Panc1 (cell line): ENCODE results near the gene ABHD14A. TPM values are rescaled to one million over a fixed set of nuclear protein-coding genes. Genes with fewer than 3 reads are reported as not detected.

Experiments
- ATAC-seq: fragments of 200-7000 bp; cut with Tn5 transposase; 2 replicates; pipeline ENCODE4 v1.9.1; 2020; ENCODE audit warnings: mild to moderate bottlenecking, moderate library complexity
- BruUV-seq: library from RNA; stranded (reverse); fragments of 400-500 nt; replicated peaks from 2 replicates; lab custom pipeline; 2021; lab: Mats Ljungman, UMichigan
- CTCF ChIA-PET: fragments of 300-600 bp; sonication (Branson Sonifier 250); formaldehyde crosslinking; loops from one replicate; lab custom pipeline; 2022; ENCODE audit warnings: antibody characterized with exemption; lab: Charles Lee
- POLR2A ChIA-PET: fragments of 300-600 bp; sonication (Branson Sonifier 250); formaldehyde crosslinking; loops from one replicate; lab custom pipeline; 2022; ENCODE audit warnings: antibody characterized with exemption; lab: Charles Lee
- DNase-seq: peaks from one replicate; pipeline ENCODE4 v3.0.0-alpha.2; 2010; ENCODE audit warnings: low read depth, low spot score
- H3K27ac ChIP-seq: 2 replicates; pipeline ENCODE4 v1.5.1; 2011; ENCODE audit warnings: mild to moderate bottlenecking, low read length, inconsistent platforms
- H3K27me3 ChIP-seq: fragments of 200-500 bp; sonication (Bioruptor generic); 2 replicates; pipeline ENCODE4 v1.6.0; 2014; ENCODE audit warnings: low read length, inconsistent platforms; ENCODE audit not compliant: control insufficient read depth, insufficient read depth
- H3K36me3 ChIP-seq: fragments of 200-500 bp; sonication (Bioruptor generic); 2 replicates; pipeline ENCODE4 v1.5.1; 2014; ENCODE audit warnings: inconsistent platforms, mild to moderate bottlenecking, low read length, moderate library complexity; ENCODE audit not compliant: control insufficient read depth, insufficient read depth
- H3K4me1 ChIP-seq: 2 replicates; pipeline ENCODE4 v1.5.1; 2011; ENCODE audit warnings: inconsistent platforms, mild to moderate bottlenecking, low read length, moderate library complexity; ENCODE audit not compliant: control insufficient read depth, insufficient read depth
- H3K4me3 ChIP-seq, 2 experiments: 2 replicates each; pipeline ENCODE4 v1.5.1; 2011 to 2012; ENCODE audit warnings: low read depth in 2 of 2, low read length in 2 of 2, mild to moderate bottlenecking in 2 of 2, inconsistent platforms in 1 of 2, moderate library complexity in 1 of 2
- H3K9me3 ChIP-seq: fragments of 200-500 bp; sonication (Bioruptor generic); 2 replicates; pipeline ENCODE4 v1.5.1; 2014; ENCODE audit warnings: low read depth, mild to moderate bottlenecking, inconsistent platforms, low read length, moderate library complexity; ENCODE audit not compliant: control insufficient read depth, insufficient read depth
- POLR2AphosphoS5 ChIP-seq: IDR thresholded peaks from 2 replicates; pipeline ENCODE4 v1.6.1; 2012; ENCODE audit warnings: mild to moderate bottlenecking, low read depth, low read length, moderate library complexity
- SIN3A ChIP-seq: IDR thresholded peaks from 2 replicates; pipeline ENCODE4 v1.6.1; 2012; ENCODE audit warnings: low read depth, mild to moderate bottlenecking, low read length, moderate library complexity, borderline replicate concordance; ENCODE audit not compliant: insufficient read depth
- TCF7L2 ChIP-seq: IDR thresholded peaks from 2 replicates; pipeline ENCODE4 v1.6.1; 2011; ENCODE audit warnings: mild to moderate bottlenecking, low read depth, low read length, inconsistent platforms
- in situ Hi-C: cut with HindIII; loops from 2 replicates; pipeline ENCODE4 v1.10.0; 2016; ENCODE audit warnings: low sequenced_read_pairs, low pct_unique_long_range_greater_than_20kb
- intact Hi-C: fragments of 100-400 bp; cut with micrococcal nuclease; formaldehyde crosslinking; loops from one replicate; pipeline ENCODE4 v1.10.0; 2022; ENCODE audit not compliant: unreplicated experiment
- total RNA-seq: library from RNA; stranded (reverse); gene quantifications from one replicate; pipeline ENCODE4 v1.2.1, GENCODE V29; 2021; ENCODE audit not compliant: unreplicated experiment
- TF ChIP-seq, protein P1 (sequence below), 2 experiments: IDR thresholded peaks; 2 replicates each; pipeline ENCODE4 v1.6.1; 2011 to 2012; ENCODE audit warnings: low read depth in 2 of 2, control low read depth in 1 of 2, low read length in 1 of 2, mild to moderate bottlenecking in 1 of 2, moderate library complexity in 1 of 2; ENCODE audit not compliant: insufficient read depth in 1 of 2
- TF ChIP-seq, protein P2 (sequence below): fragments of 450-650 bp; IDR thresholded peaks from 2 replicates; pipeline ENCODE4 v1.5.1; 2017; ENCODE audit warnings: mild to moderate bottlenecking

The ABHD14A gene
- total RNA-seq, 1 experiment from 2014 or later, result 11.3 TPM

DNA sequence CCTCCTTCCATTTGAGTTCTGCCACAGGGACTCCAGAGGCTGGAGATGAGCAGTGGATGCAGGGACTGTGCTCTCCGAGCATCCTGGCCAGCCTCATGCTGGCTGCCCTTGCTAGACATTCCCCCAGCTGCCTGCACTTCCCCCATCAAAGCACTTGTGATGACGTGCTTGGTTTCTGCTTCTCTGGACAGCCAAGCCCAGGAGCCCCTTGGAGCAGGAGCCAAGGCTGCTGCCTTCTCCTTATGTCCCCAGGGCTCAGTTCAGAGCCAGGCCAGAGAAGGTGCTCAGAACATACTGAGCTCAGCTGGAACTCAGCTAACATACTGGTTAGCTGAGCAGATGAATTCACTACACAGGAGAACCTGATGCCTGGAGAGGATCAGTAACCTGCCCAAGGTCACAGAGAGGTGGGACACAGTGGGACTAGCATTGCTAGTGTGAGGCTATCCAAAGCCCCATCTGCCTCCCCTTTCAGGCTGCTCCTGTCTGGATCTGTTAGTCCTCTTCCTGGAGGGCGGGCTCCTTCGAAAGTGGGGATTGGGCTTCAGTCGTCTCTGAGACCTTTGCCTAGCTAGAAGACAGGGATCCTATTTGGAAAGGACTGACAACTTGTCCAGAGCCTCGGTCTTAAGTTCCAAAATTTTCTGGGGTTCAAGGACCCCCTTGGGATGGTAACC lies 11.9 kb upstream of the ABHD14A start:
- Histone ChIP-seq H3K9me3 (no peaks in the 10 kb centered on the region), H3K27ac (no peak overlapping the region), H3K4me1 (no peaks in the 10 kb centered on the region; the same call in none of the 2 replicates), H3K4me3 (no peak overlapping the region), H3K27me3 (no peaks in the 10 kb centered on the region), H3K36me3 (no peaks in the 10 kb centered on the region)
- POLR2A ChIA-PET, result interaction anchor here (0.6 kb wide), 1 partner anchor 220 kb away, joined by 4 read pairs; no protein-coding TSS in a partner anchor
- BruUV-seq, result no TSS peak
- intact Hi-C loops, result no loop called here
- DNase-seq (no peak), ATAC-seq (no peak)
- CTCF ChIA-PET, result no interaction called here
- in situ Hi-C loops, result no loop called here
- no peak for TF ChIP-seq TCF7L2
- TF ChIP-seq POLR2AphosphoS5, result no peak
- TF ChIP-seq, protein P1, sequence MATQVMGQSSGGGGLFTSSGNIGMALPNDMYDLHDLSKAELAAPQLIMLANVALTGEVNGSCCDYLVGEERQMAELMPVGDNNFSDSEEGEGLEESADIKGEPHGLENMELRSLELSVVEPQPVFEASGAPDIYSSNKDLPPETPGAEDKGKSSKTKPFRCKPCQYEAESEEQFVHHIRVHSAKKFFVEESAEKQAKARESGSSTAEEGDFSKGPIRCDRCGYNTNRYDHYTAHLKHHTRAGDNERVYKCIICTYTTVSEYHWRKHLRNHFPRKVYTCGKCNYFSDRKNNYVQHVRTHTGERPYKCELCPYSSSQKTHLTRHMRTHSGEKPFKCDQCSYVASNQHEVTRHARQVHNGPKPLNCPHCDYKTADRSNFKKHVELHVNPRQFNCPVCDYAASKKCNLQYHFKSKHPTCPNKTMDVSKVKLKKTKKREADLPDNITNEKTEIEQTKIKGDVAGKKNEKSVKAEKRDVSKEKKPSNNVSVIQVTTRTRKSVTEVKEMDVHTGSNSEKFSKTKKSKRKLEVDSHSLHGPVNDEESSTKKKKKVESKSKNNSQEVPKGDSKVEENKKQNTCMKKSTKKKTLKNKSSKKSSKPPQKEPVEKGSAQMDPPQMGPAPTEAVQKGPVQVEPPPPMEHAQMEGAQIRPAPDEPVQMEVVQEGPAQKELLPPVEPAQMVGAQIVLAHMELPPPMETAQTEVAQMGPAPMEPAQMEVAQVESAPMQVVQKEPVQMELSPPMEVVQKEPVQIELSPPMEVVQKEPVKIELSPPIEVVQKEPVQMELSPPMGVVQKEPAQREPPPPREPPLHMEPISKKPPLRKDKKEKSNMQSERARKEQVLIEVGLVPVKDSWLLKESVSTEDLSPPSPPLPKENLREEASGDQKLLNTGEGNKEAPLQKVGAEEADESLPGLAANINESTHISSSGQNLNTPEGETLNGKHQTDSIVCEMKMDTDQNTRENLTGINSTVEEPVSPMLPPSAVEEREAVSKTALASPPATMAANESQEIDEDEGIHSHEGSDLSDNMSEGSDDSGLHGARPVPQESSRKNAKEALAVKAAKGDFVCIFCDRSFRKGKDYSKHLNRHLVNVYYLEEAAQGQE (IDR thresholded peaks at IDR 0.05; ENCODE audit: insufficient read depth in 1 of 2, low read depth in 2 of 2, low read length in 1 of 2), result no peak
- TF ChIP-seq, protein P2, sequence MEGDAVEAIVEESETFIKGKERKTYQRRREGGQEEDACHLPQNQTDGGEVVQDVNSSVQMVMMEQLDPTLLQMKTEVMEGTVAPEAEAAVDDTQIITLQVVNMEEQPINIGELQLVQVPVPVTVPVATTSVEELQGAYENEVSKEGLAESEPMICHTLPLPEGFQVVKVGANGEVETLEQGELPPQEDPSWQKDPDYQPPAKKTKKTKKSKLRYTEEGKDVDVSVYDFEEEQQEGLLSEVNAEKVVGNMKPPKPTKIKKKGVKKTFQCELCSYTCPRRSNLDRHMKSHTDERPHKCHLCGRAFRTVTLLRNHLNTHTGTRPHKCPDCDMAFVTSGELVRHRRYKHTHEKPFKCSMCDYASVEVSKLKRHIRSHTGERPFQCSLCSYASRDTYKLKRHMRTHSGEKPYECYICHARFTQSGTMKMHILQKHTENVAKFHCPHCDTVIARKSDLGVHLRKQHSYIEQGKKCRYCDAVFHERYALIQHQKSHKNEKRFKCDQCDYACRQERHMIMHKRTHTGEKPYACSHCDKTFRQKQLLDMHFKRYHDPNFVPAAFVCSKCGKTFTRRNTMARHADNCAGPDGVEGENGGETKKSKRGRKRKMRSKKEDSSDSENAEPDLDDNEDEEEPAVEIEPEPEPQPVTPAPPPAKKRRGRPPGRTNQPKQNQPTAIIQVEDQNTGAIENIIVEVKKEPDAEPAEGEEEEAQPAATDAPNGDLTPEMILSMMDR, result no peak
- TF ChIP-seq SIN3A, result no peak

DNA sequence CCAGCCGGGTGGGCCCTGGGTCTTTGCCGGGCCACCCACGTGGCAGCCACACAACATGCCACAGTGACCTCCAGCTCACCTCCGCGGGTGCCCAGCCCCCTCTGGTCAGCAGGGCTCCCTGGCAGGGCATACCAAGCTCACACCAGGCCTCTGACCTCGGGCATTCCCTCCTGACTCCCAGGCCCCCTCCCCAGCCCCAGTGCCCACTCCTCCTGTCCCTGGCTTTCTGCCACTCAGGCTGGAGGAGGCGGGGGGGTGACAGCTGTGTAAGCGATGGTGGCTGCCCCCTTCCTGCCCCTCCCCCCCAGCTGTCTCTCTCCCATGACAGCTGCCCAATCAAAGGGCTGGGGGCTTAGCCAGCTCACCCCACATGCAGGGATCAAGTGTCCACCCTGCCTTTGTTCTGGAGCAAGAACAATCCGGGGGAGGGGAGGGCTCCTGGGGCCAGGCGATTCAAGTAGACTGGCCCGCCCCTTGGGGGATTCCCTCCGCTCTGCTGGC lies 10.9 kb upstream of the ABHD14A start:
- ChIA-PET POLR2A (no interaction called here), CTCF (no interaction called here)
- ATAC-seq, result no peak
- Histone ChIP-seq H3K9me3 (no peaks in the 10 kb centered on the region), H3K27me3 (no peaks in the 10 kb centered on the region), H3K4me3 (no peak overlapping the region), H3K27ac (no peak overlapping the region), H3K36me3 (no peaks in the 10 kb centered on the region), H3K4me1 (peaks cover 5% of the 10 kb centered on the region)
- intact Hi-C loops, result no loop called here
- in situ Hi-C loops, result no loop called here
- BruUV-seq, result no TSS peak
- DNase-seq, result no peak
- TF ChIP-seq, protein P1 (IDR thresholded peaks at IDR 0.05; ENCODE audit: insufficient read depth in 1 of 2, low read depth in 2 of 2, low read length in 1 of 2), result no peak
- TF ChIP-seq, protein P2, result no peak
- TF ChIP-seq SIN3A (no peak), TCF7L2 (no peak), POLR2AphosphoS5 (no peak)
